K562 (cell line): ENCODE data around the gene CCDC102B. TPM values are rescaled to one million over a fixed set of nuclear protein-coding genes. Genes with fewer than 3 reads are reported as not detected.

Experiments
- ATAC-seq: fragments of 200-7000 bp; cut with Tn5 transposase; 3 replicates; pipeline ENCODE4 v1.9.1; 2020; ENCODE audit warnings: moderate library complexity
- BruUV-seq: library from RNA; stranded (reverse); fragments of 400-500 nt; replicated peaks from 2 replicates; lab custom pipeline; 2021; lab: Mats Ljungman, UMichigan
- CTCF ChIA-PET: fragments of 300-600 bp; formaldehyde crosslinking; extraction: SDS; loops from one replicate; lab custom pipeline; 2021; ENCODE audit warnings: low intra/inter-chr PET ratio; lab: Yijun Ruan, JAX
- POLR2A ChIA-PET: fragments of 300-600, 350-650 bp; sonication (Branson Sonifier 250); formaldehyde crosslinking; extraction: SDS; loops from one replicate; lab custom pipeline; 2021; ENCODE audit warnings: antibody characterized with exemption, inconsistent platforms; lab: Yijun Ruan, JAX
- DNase-seq, 4 experiments: peaks; one replicate each; pipeline versions ENCODE4 v3.0.0 to v3.0.0-alpha.2; 2011 to 2018; ENCODE audit warnings: low spot score in 3 of 4, mixed read lengths in 3 of 4; ENCODE audit errors: extremely low read depth in 1 of 4
- FAIRE-seq: peaks from 2 replicates; lab custom pipeline; 2011; peaks lifted over from hg19 to GRCh38; lab: Jason Lieb, UNC
- H2AFZ ChIP-seq: 2 replicates; pipeline ENCODE4 v1.6.0; 2011; ENCODE audit warnings: low read depth, low read length, control low read depth, inconsistent platforms
- H3K27ac ChIP-seq: fragments of 200-600 bp; 3 replicates; pipeline ENCODE4 v1.8.0; 2011; ENCODE audit warnings: low read depth, mild to moderate bottlenecking, control low read depth, inconsistent platforms, low read length, moderate library complexity, mixed read lengths; ENCODE audit errors: extremely low read depth
- H3K27me3 ChIP-seq, 2 experiments: fragments of 300-600 bp in 1 of 2; 2 replicates in 1 of 2; 3 replicates in 1 of 2; pipeline versions ENCODE4 v1.6.0 to v1.8.0; 2011; ENCODE audit warnings: inconsistent platforms in 2 of 2, low read length in 2 of 2, mild to moderate bottlenecking in 1 of 2, mixed read lengths in 1 of 2, moderate library complexity in 1 of 2; ENCODE audit not compliant: control insufficient read depth in 2 of 2, insufficient read depth in 2 of 2
- H3K36me3 ChIP-seq: fragments of 300-600 bp; 3 replicates; pipeline ENCODE4 v1.8.0; 2011; ENCODE audit warnings: mild to moderate bottlenecking, low read length, inconsistent platforms; ENCODE audit not compliant: control insufficient read depth, insufficient read depth
- H3K4me1 ChIP-seq, 2 experiments: fragments of 200-600 bp in 1 of 2; replicated peaks in 1 of 2; 2 replicates in 1 of 2; 3 replicates in 1 of 2; pipeline versions ENCODE4 v1.5.1 to v1.8.0; 2011; ENCODE audit warnings: inconsistent platforms in 2 of 2, low read length in 2 of 2, mild to moderate bottlenecking in 1 of 2, mixed read lengths in 1 of 2, moderate library complexity in 1 of 2; ENCODE audit not compliant: control insufficient read depth in 2 of 2, insufficient read depth in 2 of 2
- H3K4me2 ChIP-seq: 2 replicates; pipeline ENCODE4 v1.6.1; 2011; ENCODE audit warnings: low read length, control low read depth, inconsistent platforms, mixed read lengths; ENCODE audit not compliant: insufficient read depth
- H3K4me3 ChIP-seq: fragments of 200-600 bp; sonication (generic), shearing (Covaris generic); 2 replicates; pipeline ENCODE4 v1.5.1; 2016; ENCODE audit warnings: control low read depth, inconsistent platforms
- H3K79me2 ChIP-seq: fragments of 200-600 bp; 3 replicates; pipeline ENCODE4 v1.8.0; 2011; ENCODE audit warnings: low read length, inconsistent platforms; ENCODE audit not compliant: control insufficient read depth, insufficient read depth
- H3K9ac ChIP-seq, 2 experiments: 2 replicates each; pipeline versions ENCODE4 v1.6.0 to v1.6.1; 2011; ENCODE audit warnings: low read depth in 2 of 2, low read length in 2 of 2, control low read depth in 1 of 2, inconsistent platforms in 1 of 2, mild to moderate bottlenecking in 1 of 2, mixed read lengths in 1 of 2; ENCODE audit not compliant: insufficient read depth in 1 of 2
- H3K9me1 ChIP-seq: one replicate; pipeline ENCODE4 v1.6.0; 2011; ENCODE audit warnings: inconsistent platforms, mild to moderate bottlenecking, low read length, moderate library complexity; ENCODE audit not compliant: control insufficient read depth, insufficient read depth
- H3K9me3 ChIP-seq: replicated peaks from 2 replicates; pipeline ENCODE4 v1.5.1; 2011; ENCODE audit warnings: low read depth, low read length, inconsistent platforms; ENCODE audit not compliant: control insufficient read depth, insufficient read depth
- H4K20me1 ChIP-seq: replicated peaks from 2 replicates; pipeline ENCODE4 v1.6.1; 2011; ENCODE audit warnings: low read length, inconsistent platforms, mixed read lengths; ENCODE audit not compliant: control insufficient read depth, insufficient read depth
- BCL6 ChIP-seq: fragments of 250-450 bp; sonication (Bioruptor Pico); IDR thresholded peaks from 2 replicates; pipeline ENCODE4 v1.4.0; 2020
- CCNT2 ChIP-seq: IDR thresholded peaks from 2 replicates; pipeline ENCODE4 v1.6.1; 2011; ENCODE audit warnings: borderline replicate concordance, low read depth, mild to moderate bottlenecking, moderate library complexity, mixed read lengths, low read length; ENCODE audit not compliant: insufficient read length; ENCODE audit errors: extremely low read depth
- CHAMP1 ChIP-seq: fragments of 450-650 bp; IDR thresholded peaks from 2 replicates; pipeline ENCODE4 v1.6.1; 2016; ENCODE audit warnings: mild to moderate bottlenecking
- EP400 ChIP-seq: fragments of 450-650 bp; IDR thresholded peaks from 2 replicates; pipeline ENCODE4 v1.6.1; 2017; ENCODE audit warnings: antibody characterized with exemption, mild to moderate bottlenecking, moderate library complexity
- ILK ChIP-seq: fragments of 450-650 bp; IDR thresholded peaks from 2 replicates; pipeline ENCODE4 v1.6.1; 2016; ENCODE audit warnings: missing genetic modification characterization, low read depth, mild to moderate bottlenecking, missing compliant biosample characterization, moderate library complexity, borderline replicate concordance
- REST ChIP-seq, 2 experiments: fragments of 450-650 bp; formaldehyde crosslinking in 1 of 2; IDR thresholded peaks; 2 replicates each; pipeline versions ENCODE4 v1.4.0 to v1.6.1; 2014 to 2020; ENCODE audit warnings: mild to moderate bottlenecking in 2 of 2, borderline replicate concordance in 1 of 2, low read depth in 1 of 2
- TARDBP ChIP-seq: fragments of 450-650 bp; IDR thresholded peaks from 2 replicates; pipeline ENCODE4 v1.6.1; 2016
- ZNF655 ChIP-seq: fragments of 250-450 bp; sonication (Bioruptor Pico); IDR thresholded peaks from 2 replicates; pipeline ENCODE4 v1.5.0; 2021
- ZNF696 ChIP-seq: fragments of 250-450 bp; sonication (Bioruptor Pico); conservative IDR thresholded peaks from 2 replicates; pipeline ENCODE4 v1.4.0; 2020; ENCODE audit warnings: mild to moderate bottlenecking, moderate library complexity
- WGBS: fragments of 100-300 bp; shearing (Covaris generic); methylation state at CpG from one replicate; pipeline ENCODE4 v1.1.6; 2016; ENCODE audit warnings: low coverage, mixed read lengths; ENCODE audit not compliant: insufficient coverage; ENCODE audit errors: missing lambda C conversion rate; 5-methylcytosine and 5-hydroxymethylcytosine counted together
- in situ Hi-C: fragments of 300-500 bp; cut with MboI; formaldehyde crosslinking; loops from 4 replicates; pipeline ENCODE4 v1.15.0; 2018; ENCODE audit warnings: inconsistent platforms, mixed read lengths
- intact Hi-C: fragments of 100-400 bp; cut with micrococcal nuclease; formaldehyde crosslinking; loops from 2 replicates; pipeline ENCODE4 v1.14.2; 2022
- polyA plus RNA-seq, 8 experiments: library from polyadenylated mRNA; depleted of rRNA in 4 of 8; stranded (reverse) in 5 of 8; unstranded in 3 of 8; fragments of >200 nt; fragmentation: Nextera tagmentation in 2 of 8; fragmentation: Illumina TruSeq in 1 of 8; extraction: Ambion mirVana in 2 of 8; extraction: Trizol in 1 of 8; gene quantifications; 2 replicates each; pipeline versions ENCODE4 v1.2.1 to v1.2.3, GENCODE V29; 2011 to 2014; ENCODE audit warnings: inconsistent platforms in 1 of 8, missing spikeins in 1 of 8
- total RNA-seq, 7 experiments: library from RNA; depleted of rRNA in 6 of 7; stranded (reverse); fragments of >200 nt in 6 of 7; fragmentation: Illumina TruSeq in 2 of 7; extraction: Trizol in 2 of 7; gene quantifications; 2 replicates each; pipeline versions ENCODE4 v1.2.1 to v1.2.3, GENCODE V29; 2011 to 2021; ENCODE audit warnings: low replicate concordance in 1 of 7

The CCDC102B gene
- total and polyA plus RNA-seq, 9 of the 15 experiments (the other 6 are each of a cell fraction or from before 2014, with no cell fraction given): 0.18 to 1.5 (median 0.73) TPM

GRCh38 chr18:69002233-69002632, 204.4 kb downstream of the CCDC102B start:
- Histone ChIP-seq H3K27me3 (no peaks in the 10 kb centered on the region), H3K4me2 (no peak overlapping the region), H3K4me3 (no peak overlapping the region), H3K27ac (no peak overlapping the region), H4K20me1 (no peaks in the 10 kb centered on the region), H2AFZ (no peak overlapping the region), H3K9ac (no peak overlapping the region), H3K79me2 (no peaks in the 10 kb centered on the region), H3K9me3 (no peaks in the 10 kb centered on the region), H3K4me1 (no peaks in the 10 kb centered on the region), H3K36me3 (no peaks in the 10 kb centered on the region), H3K9me1 (no peaks in the 10 kb centered on the region)
- 4% methylated on average over 6 of the region's 6 CpGs for WGBS
- FAIRE-seq (no peak), DNase-seq (no peak), ATAC-seq (no peak)
- intact Hi-C loops (no loop called here), in situ Hi-C loops (no loop called here)
- ChIA-PET POLR2A (no interaction called here), CTCF (no interaction called here)
- no TSS peak for BruUV-seq
- no peak for TF ChIP-seq ILK
- no peak for TF ChIP-seq BCL6 (CRISPR knock-in tag)
- TF ChIP-seq CHAMP1: no peak
- no peak for TF ChIP-seq EP400
- TF ChIP-seq REST (IDR thresholded peaks at IDR 0.05; ENCODE audit: borderline replicate concordance): no peak
- TF ChIP-seq REST (CRISPR knock-in tag; IDR thresholded peaks at IDR 0.05; ENCODE audit: low read depth): no peak
- TF ChIP-seq CCNT2: no peak
- TF ChIP-seq TARDBP: no peak
- TF ChIP-seq ZNF655 (CRISPR knock-in tag): no peak
- TF ChIP-seq ZNF696 (CRISPR knock-in tag): no peak
